COR-L47 (cell line): ENCODE measurements around the gene PKIG.

Source experiments
- DNase-seq: peaks from one replicate; lab custom pipeline; 2025; lab: John Stamatoyannopoulos, UW

Gene PKIG

GRCh38 chr20:44596876-44597275 lies 14.5 kb downstream of the PKIG start:
- no peak for DNase-seq

- DNase-seq = no peak
These were observed 15.1 kb downstream of the PKIG start for GRCh38 chr20:44597516-44597915.

DNA sequence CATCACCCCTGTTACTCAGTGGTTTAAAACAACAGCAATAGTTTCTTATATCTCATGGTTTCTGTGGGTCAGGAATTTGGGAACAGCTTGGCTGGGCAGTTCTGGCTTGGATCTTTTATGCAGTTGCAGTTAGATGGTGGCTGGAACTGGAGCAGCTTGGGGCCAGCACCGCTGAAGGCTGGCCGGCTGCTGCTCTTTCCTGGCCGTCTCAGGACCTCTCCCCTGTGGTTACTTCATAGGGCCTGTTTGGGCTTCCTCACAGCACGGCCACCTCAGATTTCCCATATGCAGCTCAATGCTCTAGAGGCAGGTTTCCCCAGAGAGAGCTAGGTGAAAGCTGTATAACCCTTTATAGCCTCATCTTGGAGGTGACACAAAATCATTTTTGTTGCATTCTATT lies 15.6 kb downstream of the PKIG start:
- DNase-seq = no peak

DNA sequence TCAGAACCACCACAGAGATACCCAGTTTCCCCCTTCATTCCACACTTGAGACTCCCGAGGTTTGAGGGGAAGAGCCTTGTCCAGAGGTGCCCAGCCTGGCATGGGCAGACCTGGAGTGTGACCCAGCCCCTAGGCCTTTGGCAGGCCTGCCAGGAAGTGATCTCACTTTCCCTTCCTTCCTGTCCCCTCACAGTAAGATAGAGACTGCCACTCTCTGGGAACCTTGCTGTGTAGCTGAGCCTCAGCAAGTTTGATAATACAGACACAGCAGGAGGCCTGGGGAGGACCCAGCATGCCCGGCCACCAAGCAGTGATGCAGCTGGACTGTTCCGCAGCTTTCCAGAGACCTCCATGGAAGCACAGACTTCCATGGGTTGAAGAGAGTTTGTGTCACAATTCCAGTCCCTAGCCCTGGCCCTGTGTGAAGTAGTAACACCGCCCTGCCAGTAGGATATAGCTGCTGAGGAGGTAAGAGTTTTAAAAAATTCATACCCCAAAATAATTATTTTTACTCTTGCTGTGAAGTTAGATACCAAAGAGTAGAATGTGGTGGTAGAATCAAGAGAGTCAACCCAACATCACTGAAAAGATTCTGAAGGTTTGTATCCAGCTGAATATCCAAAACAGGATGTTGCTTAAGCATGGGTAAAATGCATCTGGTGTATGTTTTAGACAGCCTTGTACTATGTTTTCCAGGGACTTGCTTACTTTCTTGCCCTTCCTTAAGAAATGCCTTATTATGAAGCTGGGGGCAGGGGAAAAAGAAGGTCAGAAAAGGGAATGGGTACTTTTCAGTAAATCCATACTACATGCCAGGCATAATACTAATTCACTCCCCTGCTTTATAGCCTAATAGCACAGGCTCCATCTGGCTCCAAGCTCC lies 16.3 kb downstream of the PKIG start:
- DNase-seq = no peak

DNA sequence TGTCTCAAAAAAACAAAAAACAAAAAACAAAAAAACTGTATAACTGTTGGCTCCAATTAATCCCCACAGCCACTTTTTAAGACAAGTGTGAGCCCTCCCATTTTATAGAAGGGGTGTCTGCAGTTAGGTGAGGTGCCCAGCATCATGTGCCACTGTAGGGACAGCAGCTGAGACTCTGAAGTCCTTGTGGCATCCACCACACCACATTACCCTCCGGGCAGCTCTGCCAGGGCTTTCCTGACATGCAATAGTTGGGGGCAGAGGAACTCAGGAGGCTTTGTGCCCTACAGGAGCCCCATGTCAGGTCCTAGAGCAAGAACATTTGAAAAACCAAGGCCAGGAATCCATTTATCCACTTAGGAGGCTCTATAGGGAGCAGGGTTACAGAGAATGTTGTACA lies 17.3 kb downstream of the PKIG start:
- no peak for DNase-seq

DNA sequence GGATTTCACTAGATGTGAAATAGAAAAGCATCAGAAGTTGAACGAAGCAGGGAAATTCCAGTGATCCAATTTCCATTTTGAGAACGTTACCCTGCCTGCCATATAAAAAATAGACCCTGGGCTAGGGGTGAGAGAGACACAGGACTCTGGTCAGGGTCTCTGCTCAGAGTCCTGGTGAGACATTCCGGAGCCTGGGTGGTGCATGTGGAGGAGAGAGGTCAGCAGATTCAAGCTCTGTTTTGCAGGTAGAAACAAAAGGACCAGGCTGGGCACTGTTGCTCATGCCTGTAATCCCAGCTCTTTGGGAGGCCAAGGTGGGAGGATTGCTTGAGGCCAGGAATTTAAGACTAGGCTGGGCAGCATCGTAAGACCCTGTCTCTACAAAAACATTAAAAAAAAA lies 17.9 kb downstream of the PKIG start:
- DNase-seq = no peak

- DNase-seq = no peak
These were observed 18.4 kb downstream of the PKIG start for GRCh38 chr20:44600758-44601201.

- no peak for DNase-seq
These were observed 18.9 kb downstream of the PKIG start for GRCh38 chr20:44601236-44601671.

DNA sequence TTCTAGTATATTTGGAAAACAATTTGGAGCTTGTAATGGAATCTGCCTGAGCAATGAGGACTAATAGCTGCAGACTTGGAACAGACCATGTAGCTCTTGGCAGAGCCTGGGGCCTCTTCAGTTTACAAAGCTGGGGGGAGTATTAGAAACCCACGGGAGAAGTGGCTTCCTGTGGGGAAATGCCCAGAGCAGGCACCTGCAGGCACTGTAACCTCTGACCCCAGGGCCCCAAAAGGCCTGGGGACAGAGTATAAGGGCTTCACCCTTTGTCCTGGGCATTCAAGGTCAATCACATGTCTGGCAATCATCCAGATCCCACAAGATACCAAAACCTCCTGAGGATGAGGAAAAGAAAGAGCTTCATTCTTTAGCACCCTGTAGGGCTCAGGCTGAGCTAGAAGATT lies 19.4 kb downstream of the PKIG start:
- DNase-seq = no peak

DNA sequence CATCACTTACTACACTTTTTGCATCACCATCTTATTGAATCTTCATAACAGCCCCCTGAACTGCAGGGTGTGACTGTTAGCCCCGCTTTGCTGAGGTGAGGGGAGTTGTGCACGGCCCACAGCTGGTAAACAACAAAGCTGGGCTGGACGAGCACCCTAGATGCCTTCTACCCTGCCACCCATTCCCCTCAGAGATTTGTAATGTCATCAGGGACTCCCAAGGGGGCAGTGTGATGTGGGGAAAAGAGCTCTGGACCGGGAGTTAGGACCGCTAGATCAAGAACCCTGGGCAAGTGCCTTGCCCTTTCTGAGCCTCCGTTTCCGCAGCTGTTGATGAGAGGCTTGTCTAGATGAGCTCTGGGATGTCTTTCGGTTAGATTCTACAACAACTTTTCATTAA lies 20.9 kb downstream of the PKIG start:
- no peak for DNase-seq

- no peak for DNase-seq
These were observed 24.5 kb downstream of the PKIG start for GRCh38 chr20:44606725-44607441.

DNA sequence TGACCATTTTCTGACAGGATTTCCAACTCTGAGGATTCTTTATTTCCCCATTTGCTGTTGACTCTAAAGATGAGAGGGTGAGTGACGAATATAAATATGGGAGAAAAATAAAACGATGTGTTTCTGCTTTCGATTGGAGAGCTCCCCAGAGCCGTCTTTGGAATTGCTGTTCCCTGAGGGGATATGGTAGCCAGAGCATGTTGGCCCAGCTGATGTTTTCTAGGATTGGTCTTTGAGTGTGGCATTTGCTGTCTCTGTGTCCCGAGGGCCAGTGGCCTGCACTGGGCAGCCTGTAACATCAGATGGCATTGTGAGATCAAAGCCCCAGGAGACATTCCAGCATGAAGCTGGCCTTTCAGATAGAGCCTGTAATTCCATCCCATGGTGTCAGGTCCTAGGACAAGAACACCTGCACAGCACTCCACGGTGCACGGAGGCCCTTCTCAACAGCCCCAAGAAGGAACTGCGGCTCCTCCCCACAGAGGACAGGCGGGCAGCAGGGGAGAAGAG lies 26.7 kb downstream of the PKIG start:
- no peak for DNase-seq

GRCh38 chr20:44609516-44610312 lies 27.3 kb downstream of the PKIG start:
- DNase-seq = peak; percentile 69

- DNase-seq = no peak
These were observed 28.1 kb downstream of the PKIG start for GRCh38 chr20:44610313-44610962.

GRCh38 chr20:44613575-44613974 lies 31.2 kb downstream of the PKIG start:
- DNase-seq = no peak

GRCh38 chr20:44614525-44614924 lies 32.1 kb downstream of the PKIG start:
- no peak for DNase-seq

DNA sequence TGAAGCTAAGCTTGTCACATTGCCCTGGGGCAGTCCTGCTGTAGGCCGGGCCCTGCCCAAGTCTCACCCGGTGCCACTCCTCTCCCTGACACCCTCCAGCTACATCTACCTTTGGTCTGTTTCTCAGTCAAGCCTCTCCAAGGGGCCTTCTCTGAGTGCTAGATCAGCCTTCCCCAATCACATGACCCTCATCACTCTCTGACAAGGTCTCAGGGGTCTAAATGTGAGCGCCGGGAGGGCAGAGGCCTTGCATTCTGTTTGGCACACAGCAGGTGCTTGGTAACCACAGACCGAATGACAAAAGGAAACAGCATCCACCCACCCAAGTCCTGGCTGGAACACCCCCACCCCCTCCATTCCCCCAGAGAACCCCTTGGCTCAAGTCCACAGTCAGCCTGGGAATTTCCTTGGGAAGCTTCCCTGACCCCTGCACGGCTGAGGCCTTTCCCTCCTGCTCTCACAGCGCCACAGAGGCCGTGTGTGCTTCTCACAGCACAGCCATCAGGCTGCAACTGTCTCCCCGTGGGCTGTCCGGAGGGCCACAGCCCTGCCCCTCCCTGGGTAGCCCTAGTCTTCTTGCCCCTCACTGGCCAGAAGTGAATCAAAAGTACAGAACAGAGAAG lies 32.9 kb downstream of the PKIG start:
- no peak for DNase-seq

DNA sequence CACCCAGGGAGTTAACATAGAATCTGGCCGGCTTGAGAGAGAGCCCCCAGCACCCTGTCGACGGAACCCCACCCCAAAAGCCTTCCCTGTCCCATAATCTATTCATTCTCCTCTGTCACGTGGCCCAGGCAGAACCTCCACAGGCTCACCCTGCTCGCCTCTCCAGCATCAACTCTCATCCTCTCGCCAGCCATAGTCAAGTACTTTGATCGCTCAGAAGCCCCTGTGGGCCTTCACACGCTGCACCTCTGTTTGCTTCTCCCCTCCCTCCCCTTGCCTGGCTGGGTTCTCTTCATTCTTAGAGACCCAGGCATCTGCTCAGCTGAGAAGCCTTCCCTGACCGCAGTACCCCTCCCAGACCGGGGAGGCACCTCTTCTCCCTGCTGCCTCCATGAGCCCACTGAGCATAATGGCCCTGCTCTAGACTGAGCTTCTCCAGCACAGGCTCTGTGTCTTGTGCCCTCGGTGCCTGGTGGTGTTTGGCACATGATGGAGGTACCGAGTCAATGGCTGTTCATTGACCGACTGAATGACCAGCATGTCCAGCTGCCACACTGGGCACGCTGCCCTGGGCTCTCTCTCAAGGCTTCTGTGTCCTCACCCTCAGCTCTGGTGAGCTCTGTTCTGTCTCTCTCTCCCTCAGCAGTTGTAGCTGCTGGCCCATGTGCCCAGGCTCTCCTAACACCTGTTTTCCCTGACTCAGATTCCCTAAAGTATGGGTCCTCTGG lies 33.7 kb downstream of the PKIG start:
- no peak for DNase-seq

DNA sequence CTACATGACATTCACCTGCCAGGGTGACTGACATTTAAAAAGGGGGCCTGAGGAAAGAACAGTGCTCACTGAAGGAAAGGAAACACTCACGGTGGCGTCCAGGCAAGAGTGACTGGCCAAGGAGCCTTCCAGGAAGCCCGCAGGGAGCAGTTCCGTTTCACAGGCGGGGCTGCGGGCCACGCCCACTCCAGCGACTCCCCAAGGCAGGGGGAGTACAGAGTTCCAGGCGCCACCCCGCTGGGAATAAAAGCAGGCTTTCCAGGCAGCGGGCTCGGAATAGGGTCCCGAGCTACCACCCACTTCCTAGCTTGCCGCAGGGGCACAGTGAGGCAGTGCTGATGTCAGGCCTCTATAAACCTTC lies 34.2 kb downstream of the PKIG start:
- DNase-seq = no peak

GRCh38 chr20:44618318-44618731 lies 35.9 kb downstream of the PKIG start:
- DNase-seq = no peak

DNA sequence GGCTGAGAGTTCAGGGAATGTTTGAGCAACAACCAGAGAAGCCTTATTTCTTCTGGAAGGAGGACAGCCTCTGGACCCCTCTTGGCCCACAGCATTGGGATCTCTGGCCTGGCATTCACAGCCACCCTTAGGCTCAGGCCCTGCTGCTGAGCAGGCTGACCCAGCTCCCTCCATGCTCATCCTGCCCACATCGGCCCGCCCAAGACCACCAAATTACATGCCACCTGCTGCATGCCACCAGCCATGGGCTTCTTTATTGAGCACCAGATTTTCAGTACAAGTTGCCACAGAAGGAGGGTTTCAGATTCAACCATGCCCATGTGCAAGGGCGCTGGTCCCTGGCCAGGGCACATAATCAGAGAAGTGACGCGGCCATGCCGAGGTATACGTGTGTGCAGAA lies 36.9 kb downstream of the PKIG start:
- DNase-seq = no peak
